ENCODE measurements around the gene TTYH3. TPM values are rescaled to one million over a fixed set of nuclear protein-coding genes. Genes with fewer than 3 reads are reported as not detected.

Gene TTYH3
- total and polyA plus RNA-seq, 8 donors, result 4.9 to 31.9 (median 8.6) TPM

DNA sequence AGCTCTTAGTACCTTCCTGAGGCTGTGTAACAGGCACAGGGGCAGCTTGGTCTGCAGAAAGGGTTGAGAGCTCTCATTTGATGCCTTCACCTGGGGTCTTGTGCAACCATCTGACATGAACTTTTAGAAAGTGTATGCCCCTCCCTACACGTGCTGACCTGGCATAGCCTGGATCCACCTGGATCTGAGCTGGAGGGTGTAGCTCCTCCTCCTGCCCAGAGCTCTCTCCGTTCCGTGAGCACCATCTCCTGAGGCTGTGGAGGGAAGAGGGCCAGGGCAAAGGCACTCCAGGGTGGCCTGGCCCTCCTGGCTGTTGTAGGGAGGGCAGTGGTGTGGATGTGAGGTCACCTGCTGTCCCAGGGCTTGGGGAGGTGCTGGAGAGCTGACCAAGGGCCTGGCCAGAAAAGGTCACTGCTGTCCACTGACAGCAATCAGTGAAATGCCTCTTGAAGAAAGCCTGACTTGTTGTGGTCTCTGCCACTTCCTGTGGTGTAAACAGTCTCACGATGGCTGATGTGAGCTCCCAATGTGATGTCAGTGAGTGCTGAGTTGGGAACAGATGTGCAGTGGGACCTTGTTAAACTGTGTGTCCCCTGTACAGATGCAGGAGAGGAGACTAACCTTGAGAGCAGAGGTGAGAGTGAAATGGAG, 79.2 kb downstream of the TTYH3 start:
- intact Hi-C loops (cut with DNase I), result no loop called here
- 38 to 44% methylated on average over 4 of the region's 4 CpGs for WGBS, 2 donors
- DNase-seq (no peak), FAIRE-seq (no peak), ATAC-seq (no peak)
- H3K4me3 ChIP-seq, result no peak overlapping the region
- H3K36me3 ChIP-seq, result no peaks in the 10 kb centered on the region
- TF ChIP-seq, protein P1, sequence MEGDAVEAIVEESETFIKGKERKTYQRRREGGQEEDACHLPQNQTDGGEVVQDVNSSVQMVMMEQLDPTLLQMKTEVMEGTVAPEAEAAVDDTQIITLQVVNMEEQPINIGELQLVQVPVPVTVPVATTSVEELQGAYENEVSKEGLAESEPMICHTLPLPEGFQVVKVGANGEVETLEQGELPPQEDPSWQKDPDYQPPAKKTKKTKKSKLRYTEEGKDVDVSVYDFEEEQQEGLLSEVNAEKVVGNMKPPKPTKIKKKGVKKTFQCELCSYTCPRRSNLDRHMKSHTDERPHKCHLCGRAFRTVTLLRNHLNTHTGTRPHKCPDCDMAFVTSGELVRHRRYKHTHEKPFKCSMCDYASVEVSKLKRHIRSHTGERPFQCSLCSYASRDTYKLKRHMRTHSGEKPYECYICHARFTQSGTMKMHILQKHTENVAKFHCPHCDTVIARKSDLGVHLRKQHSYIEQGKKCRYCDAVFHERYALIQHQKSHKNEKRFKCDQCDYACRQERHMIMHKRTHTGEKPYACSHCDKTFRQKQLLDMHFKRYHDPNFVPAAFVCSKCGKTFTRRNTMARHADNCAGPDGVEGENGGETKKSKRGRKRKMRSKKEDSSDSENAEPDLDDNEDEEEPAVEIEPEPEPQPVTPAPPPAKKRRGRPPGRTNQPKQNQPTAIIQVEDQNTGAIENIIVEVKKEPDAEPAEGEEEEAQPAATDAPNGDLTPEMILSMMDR (IDR thresholded peaks at IDR 0.05), result no peak
- H3K9me3 ChIP-seq, result no peaks in the 10 kb centered on the region
- no peaks in the 10 kb centered on the region for H3K27me3 ChIP-seq
- H3K4me1 ChIP-seq, result no peaks in the 10 kb centered on the region
- H3K27ac ChIP-seq, result no peak overlapping the region

DNA sequence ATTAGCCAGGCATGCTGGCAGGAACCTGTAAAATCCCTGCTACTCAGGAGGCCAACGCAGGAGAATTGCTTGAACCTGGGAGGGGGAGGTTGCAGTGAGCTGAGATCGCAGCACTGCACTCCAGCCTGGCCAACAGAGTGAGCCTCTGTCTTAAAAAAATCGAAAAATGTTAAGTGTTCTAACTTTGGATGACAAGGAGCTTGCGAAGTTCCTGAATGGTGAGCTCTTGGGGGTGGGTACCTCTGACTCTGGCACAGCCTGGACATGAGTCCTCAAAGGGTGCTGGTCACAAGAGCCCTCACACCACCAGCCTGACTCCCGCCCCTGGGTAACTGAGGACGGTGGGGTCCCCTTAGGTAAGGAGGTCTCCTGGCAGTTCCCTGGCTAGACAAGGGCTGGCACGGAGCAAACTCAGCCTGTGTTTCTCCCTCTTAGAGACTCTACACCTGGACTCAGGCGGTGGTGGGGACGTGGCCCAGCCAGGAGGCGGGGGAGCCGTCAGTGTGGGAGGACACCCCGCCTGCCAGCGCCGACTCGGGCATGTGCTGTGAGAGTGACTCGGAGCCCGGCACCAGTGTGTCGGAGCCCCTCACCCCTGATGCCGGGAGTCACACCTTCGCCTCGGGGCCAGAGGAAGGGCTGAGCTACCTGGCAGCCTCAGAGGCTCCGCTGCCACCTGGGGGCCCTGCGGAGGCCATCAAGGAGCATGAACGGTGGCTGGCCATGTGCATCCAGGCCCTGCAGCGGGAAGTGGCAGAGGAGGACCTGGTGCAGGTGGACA, 80.3 kb downstream of the TTYH3 start:
- H3K27ac ChIP-seq, result no peak overlapping the region
- FAIRE-seq, result no peak
- H3K9me3 ChIP-seq, result no peaks in the 10 kb centered on the region
- DNase-seq, result no peak
- no peak for ATAC-seq
- TF ChIP-seq, protein P1 (IDR thresholded peaks at IDR 0.05), result no peak
- H3K27me3 ChIP-seq, result no peaks in the 10 kb centered on the region
- WGBS, 2 donors, result 91% methylated on average over 23 to 25 of the region's 25 CpGs
- H3K4me3 ChIP-seq, result no peak overlapping the region
- no peaks in the 10 kb centered on the region for H3K4me1 ChIP-seq
- no peaks in the 10 kb centered on the region for H3K36me3 ChIP-seq
- intact Hi-C loops (cut with DNase I), result no loop called here

DNA sequence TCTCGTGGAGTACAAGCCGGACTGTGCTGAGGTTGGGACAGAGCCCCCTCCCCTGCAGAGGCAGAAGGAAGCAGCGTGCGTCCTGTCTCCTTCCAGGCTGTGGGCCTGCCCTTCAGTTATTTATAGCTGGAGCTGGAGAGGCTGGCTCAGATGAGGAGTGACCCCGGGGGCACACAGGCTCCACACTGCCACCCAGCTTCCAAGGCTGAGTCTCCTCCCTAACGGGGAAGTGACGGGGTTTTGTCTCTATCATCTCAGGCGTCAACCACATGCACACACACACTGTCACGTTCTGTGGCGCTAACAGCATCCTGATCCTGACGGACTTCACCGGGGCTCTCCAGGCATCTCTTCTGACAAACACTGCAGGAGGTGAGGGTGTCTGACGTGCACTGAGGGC, 81.6 kb downstream of the TTYH3 start:
- 78 to 80% methylated on average over 13 of the region's 13 CpGs for WGBS, 2 donors
- H3K4me3 ChIP-seq, result no peak overlapping the region
- intact Hi-C loops (cut with DNase I), result no loop called here
- no peaks in the 10 kb centered on the region for H3K36me3 ChIP-seq
- no peaks in the 10 kb centered on the region for H3K9me3 ChIP-seq
- no peaks in the 10 kb centered on the region for H3K4me1 ChIP-seq
- TF ChIP-seq, protein P1 (IDR thresholded peaks at IDR 0.05), result no peak
- no peaks in the 10 kb centered on the region for H3K27me3 ChIP-seq
- no peak for FAIRE-seq
- no peak for DNase-seq
- H3K27ac ChIP-seq, result no peak overlapping the region
- no peak for ATAC-seq

DNA sequence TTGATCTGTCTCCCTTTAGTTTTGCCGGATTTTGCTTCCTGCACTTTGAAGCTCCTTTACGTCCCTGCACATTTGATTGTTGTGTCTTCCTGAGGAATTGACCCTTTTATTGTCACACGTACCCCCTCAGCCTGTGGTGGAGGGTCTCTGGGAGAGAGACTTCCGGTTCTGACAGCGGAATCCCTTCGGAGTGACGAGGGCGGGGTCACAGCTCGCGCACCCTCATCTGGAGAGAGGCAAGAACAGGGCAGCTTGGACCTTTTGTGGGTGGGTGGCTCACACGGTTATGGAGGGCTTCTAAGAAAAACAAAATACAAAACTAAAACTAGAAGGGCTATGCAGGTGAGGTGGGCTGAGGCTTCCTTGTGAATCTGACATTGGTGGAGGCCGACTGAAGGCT, 82.2 kb downstream of the TTYH3 start:
- FAIRE-seq (no peak), DNase-seq (no peak), ATAC-seq (no peak)
- H3K36me3 ChIP-seq, result no peaks in the 10 kb centered on the region
- no peaks in the 10 kb centered on the region for H3K9me3 ChIP-seq
- H3K27me3 ChIP-seq, result no peaks in the 10 kb centered on the region
- 86 to 87% methylated on average over 12 of the region's 12 CpGs for WGBS, 2 donors
- no peaks in the 10 kb centered on the region for H3K4me1 ChIP-seq
- TF ChIP-seq, protein P1 (IDR thresholded peaks at IDR 0.05), result no peak
- H3K27ac ChIP-seq, result no peak overlapping the region
- H3K4me3 ChIP-seq, result no peak overlapping the region
- intact Hi-C loops (cut with DNase I), result no loop called here

Other genes starting within 250 kb of the TTYH3 start
- 10 to 100 TPM in 1 of 6 donors, 1 to 10 TPM in 5; 7.3 to 13.2 (median 8.6) TPM for gene CHST12, start 228.4 kb upstream of the TTYH3 start, total RNA-seq
- gene CHST12, start 228.4 kb upstream of the TTYH3 start, polyA plus RNA-seq, result 1 to 10 TPM; 7.0 to 8.7 TPM
- not detected for gene GRIFIN, start 155.6 kb upstream of the TTYH3 start, total RNA-seq
- not detected for gene GRIFIN, start 155.6 kb upstream of the TTYH3 start, polyA plus RNA-seq
- gene LFNG, start 112.2 kb upstream of the TTYH3 start, total RNA-seq, result 10 to 100 TPM; 28.2 to 66.8 (median 41.5) TPM
- 10 to 100 TPM; 37.2 to 42.1 TPM for gene LFNG, start 112.2 kb upstream of the TTYH3 start, polyA plus RNA-seq
- gene BRAT1, start 76.5 kb upstream of the TTYH3 start, total RNA-seq, result 10 to 100 TPM; 11.8 to 18.1 (median 13.6) TPM
- gene BRAT1, start 76.5 kb upstream of the TTYH3 start, polyA plus RNA-seq, result 10 to 100 TPM; 44.7 to 54.4 TPM
- 10 to 100 TPM in 4 of 6 donors, 1 to 10 TPM in 2; 8.8 to 14.1 (median 12.1) TPM for gene IQCE, start 73.0 kb upstream of the TTYH3 start, total RNA-seq
- 10 to 100 TPM in 1 of 2 donors, 1 to 10 TPM in 1; 8.8 to 10.9 TPM for gene IQCE, start 73.0 kb upstream of the TTYH3 start, polyA plus RNA-seq
- gene AMZ1, start 56.2 kb downstream of the TTYH3 start, total RNA-seq, result under 1 TPM in 1 of 6 donors, not detected in 5; 0.19 TPM
- under 1 TPM; 0.04 to 0.05 TPM for gene AMZ1, start 56.2 kb downstream of the TTYH3 start, polyA plus RNA-seq
- 10 to 100 TPM; 11.4 to 23.0 (median 18.5) TPM for gene GNA12, start 212.3 kb downstream of the TTYH3 start, total RNA-seq
- gene GNA12, start 212.3 kb downstream of the TTYH3 start, polyA plus RNA-seq, result 10 to 100 TPM in 1 of 2 donors, 1 to 10 TPM in 1; 7.5 to 12.2 TPM